GM18505 (cell line): ENCODE data around the gene B3GNT7.
"Not testable (repeated sequence)": the region's sequence is repeated elsewhere in the genome, so short reads cannot be mapped to it uniquely, and the experiment has no call there.

Experiments used
- ATAC-seq: cut with Tn5 transposase; IDR thresholded peaks from one replicate; pipeline ENCODE4 v1.9.1; 2021; ENCODE audit not compliant: unreplicated experiment
- POLR2A ChIP-seq: IDR thresholded peaks from 4 replicates; pipeline ENCODE4 v1.6.1; 2011; ENCODE audit warnings: borderline replicate concordance; ENCODE audit not compliant: insufficient read depth, insufficient read length; ENCODE audit errors: extremely low read depth

The B3GNT7 gene

GRCh38 chr2:231427116-231427515, 31.6 kb downstream of the B3GNT7 start:
- no peak for TF ChIP-seq POLR2A
- no peak for ATAC-seq

DNA sequence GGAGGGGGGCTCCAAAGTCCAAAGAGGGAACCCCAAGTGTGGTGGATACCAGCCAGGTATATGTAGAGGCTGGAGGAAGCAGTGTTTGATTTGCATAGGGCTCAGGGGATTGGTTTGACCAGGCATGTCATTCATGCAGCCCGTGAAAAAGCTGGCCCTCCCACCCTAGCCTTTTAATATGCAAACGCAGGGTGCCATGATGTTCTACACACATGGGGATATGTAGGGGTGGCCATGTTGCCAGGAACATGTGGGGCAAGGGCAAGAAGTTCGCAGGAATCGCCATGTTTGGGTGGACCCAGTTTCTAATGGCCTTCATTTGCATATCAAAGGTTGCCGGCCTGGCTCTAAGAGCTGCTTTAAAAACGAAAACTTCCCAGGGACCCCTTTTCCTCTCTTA, 33.6 kb downstream of the B3GNT7 start:
- ATAC-seq = no peak
- TF ChIP-seq POLR2A = no peak

GRCh38 chr2:231429901-231430300, 34.4 kb downstream of the B3GNT7 start:
- TF ChIP-seq POLR2A = no peak
- ATAC-seq = no peak

GRCh38 chr2:231430437-231430836, 34.9 kb downstream of the B3GNT7 start:
- ATAC-seq = not testable (repeated sequence)

DNA sequence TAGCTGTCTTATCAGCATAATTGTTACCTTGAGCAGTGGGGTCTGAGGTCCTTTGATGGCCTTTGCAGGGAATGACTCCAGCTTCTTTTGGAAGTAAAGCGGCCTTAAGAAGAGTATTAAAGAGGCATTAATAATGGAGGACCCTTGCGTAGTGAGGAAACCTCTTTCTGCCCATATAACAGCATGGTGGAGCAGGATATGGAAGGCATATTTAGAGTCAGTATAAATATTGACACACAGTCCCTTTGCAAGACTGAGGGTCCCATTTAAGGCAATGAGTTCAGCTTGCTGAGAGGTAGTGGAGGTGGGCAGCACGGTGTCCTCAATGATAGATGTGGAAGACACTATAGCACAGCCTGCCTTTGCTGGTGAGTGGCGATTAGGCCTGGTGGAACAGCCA, 36.1 kb downstream of the B3GNT7 start:
- no peak for ATAC-seq

DNA sequence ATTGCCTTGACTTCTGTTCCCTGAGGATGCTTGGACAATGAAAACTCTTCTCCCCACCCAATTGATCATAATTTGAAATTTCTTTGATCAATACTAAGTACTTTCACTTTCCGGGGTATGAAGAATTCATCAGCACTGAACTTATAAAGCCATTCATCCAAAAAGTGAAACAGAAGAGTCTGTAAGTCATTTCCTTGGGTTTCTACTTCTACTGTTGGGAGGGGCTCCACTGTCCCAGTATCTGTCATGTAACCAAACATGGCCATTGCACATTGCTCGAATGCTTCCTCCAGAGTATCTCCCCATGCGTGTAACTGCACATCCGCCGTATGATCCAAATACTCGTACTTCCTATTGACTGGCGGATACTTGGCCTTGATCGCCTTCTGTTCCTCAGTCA, 38.5 kb downstream of the B3GNT7 start:
- ATAC-seq = no peak
- no peak for TF ChIP-seq POLR2A

More for the DNA sequence above, 36.1 kb downstream of the B3GNT7 start:
- no peak for TF ChIP-seq POLR2A

DNA sequence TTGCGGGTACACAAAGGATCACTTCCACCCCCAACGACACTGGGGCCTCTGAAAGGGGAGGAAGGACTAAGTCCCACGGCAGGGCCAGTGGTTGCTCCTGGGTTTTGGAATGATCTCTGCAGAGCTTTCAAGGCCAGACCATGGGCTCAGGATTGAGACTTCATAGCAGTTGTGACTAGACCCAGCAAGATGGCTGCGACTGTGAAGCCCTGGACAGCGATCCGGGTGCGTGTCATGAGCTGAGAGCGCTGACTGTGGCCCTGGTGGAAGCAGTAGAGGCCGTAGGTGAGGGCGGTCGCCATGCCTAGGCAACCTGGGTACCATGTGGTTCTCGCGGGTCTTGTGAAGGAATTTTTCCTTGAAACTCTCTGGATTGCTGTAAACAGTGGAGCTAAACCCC, 41.4 kb downstream of the B3GNT7 start:
- no peak for TF ChIP-seq POLR2A
- ATAC-seq = no peak

GRCh38 chr2:231449503-231450054, 54.1 kb downstream of the B3GNT7 start:
- no peak for ATAC-seq
- no peak for TF ChIP-seq POLR2A

- TF ChIP-seq POLR2A = no peak
- no peak for ATAC-seq
Measured at GRCh38 chr2:231450548-231450989, 55.1 kb downstream of the B3GNT7 start.
